Neural cell (in vitro differentiated cells): ENCODE results near the gene RND3.

Experiments used
- EZH2 ChIP-seq: fragments of 200-600, 300-800 bp; shearing (Covaris generic), sonication (generic); IDR thresholded peaks from 2 replicates; pipeline ENCODE4 v1.6.1; 2014; ENCODE audit warnings: antibody characterized with exemption, low read length, borderline replicate concordance, mild to moderate bottlenecking; ENCODE audit not compliant: insufficient read depth, poor library complexity, severe bottlenecking
- POLR2AphosphoS5 ChIP-seq: IDR thresholded peaks from 2 replicates; pipeline ENCODE4 v1.6.1; 2012
- SMC3 ChIP-seq: fragments of 450-650 bp; conservative IDR thresholded peaks from 2 replicates; pipeline ENCODE4 v1.6.1; 2014; ENCODE audit warnings: antibody characterized with exemption, mild to moderate bottlenecking, moderate library complexity; ENCODE audit not compliant: poor library complexity
- TAF1 ChIP-seq: IDR thresholded peaks from 2 replicates; pipeline ENCODE4 v1.6.1; 2012; ENCODE audit warnings: low read depth
- TF ChIP-seq, protein P1 (sequence below): fragments of 450-650 bp; IDR thresholded peaks from 2 replicates; pipeline ENCODE4 v1.5.1; 2014; ENCODE audit warnings: antibody characterized with exemption, mild to moderate bottlenecking, moderate library complexity; ENCODE audit not compliant: poor library complexity, severe bottlenecking
- TF ChIP-seq, protein P2 (sequence below): IDR thresholded peaks from 2 replicates; pipeline ENCODE4 v1.6.1; 2012; ENCODE audit warnings: borderline replicate concordance

GRCh38 chr2:150471813-150472510, 15.5 kb downstream of the RND3 start:
- TF ChIP-seq, protein P1, sequence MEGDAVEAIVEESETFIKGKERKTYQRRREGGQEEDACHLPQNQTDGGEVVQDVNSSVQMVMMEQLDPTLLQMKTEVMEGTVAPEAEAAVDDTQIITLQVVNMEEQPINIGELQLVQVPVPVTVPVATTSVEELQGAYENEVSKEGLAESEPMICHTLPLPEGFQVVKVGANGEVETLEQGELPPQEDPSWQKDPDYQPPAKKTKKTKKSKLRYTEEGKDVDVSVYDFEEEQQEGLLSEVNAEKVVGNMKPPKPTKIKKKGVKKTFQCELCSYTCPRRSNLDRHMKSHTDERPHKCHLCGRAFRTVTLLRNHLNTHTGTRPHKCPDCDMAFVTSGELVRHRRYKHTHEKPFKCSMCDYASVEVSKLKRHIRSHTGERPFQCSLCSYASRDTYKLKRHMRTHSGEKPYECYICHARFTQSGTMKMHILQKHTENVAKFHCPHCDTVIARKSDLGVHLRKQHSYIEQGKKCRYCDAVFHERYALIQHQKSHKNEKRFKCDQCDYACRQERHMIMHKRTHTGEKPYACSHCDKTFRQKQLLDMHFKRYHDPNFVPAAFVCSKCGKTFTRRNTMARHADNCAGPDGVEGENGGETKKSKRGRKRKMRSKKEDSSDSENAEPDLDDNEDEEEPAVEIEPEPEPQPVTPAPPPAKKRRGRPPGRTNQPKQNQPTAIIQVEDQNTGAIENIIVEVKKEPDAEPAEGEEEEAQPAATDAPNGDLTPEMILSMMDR = no peak
- TF ChIP-seq EZH2 (no peak), POLR2AphosphoS5 (no peak), TAF1 (no peak), SMC3 (no peak)
- TF ChIP-seq, protein P2, sequence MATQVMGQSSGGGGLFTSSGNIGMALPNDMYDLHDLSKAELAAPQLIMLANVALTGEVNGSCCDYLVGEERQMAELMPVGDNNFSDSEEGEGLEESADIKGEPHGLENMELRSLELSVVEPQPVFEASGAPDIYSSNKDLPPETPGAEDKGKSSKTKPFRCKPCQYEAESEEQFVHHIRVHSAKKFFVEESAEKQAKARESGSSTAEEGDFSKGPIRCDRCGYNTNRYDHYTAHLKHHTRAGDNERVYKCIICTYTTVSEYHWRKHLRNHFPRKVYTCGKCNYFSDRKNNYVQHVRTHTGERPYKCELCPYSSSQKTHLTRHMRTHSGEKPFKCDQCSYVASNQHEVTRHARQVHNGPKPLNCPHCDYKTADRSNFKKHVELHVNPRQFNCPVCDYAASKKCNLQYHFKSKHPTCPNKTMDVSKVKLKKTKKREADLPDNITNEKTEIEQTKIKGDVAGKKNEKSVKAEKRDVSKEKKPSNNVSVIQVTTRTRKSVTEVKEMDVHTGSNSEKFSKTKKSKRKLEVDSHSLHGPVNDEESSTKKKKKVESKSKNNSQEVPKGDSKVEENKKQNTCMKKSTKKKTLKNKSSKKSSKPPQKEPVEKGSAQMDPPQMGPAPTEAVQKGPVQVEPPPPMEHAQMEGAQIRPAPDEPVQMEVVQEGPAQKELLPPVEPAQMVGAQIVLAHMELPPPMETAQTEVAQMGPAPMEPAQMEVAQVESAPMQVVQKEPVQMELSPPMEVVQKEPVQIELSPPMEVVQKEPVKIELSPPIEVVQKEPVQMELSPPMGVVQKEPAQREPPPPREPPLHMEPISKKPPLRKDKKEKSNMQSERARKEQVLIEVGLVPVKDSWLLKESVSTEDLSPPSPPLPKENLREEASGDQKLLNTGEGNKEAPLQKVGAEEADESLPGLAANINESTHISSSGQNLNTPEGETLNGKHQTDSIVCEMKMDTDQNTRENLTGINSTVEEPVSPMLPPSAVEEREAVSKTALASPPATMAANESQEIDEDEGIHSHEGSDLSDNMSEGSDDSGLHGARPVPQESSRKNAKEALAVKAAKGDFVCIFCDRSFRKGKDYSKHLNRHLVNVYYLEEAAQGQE = no peak
